Vagina (tissue), 2 donors: Measurements from ENCODE around the gene LTBR. TPM values are rescaled to one million over a fixed set of nuclear protein-coding genes. Genes with fewer than 3 reads are reported as not detected.

Experiments
- DNase-seq, 2 donors: peaks; one replicate each; pipeline ENCODE4 v3.0.0-alpha.2; 2017; ENCODE audit errors: extremely low spot score in 2 of 2
- H3K27ac ChIP-seq: fragments of 200-600 bp; sonication (generic); one replicate; pipeline ENCODE4 v1.5.1; 2019
- H3K27me3 ChIP-seq: fragments of 200-600 bp; sonication (generic); one replicate; pipeline ENCODE4 v1.5.1; 2019
- H3K36me3 ChIP-seq, 2 donors: fragments of 200-600 bp; sonication (generic); one replicate each; pipeline ENCODE4 v1.5.1; 2017 to 2019
- H3K4me1 ChIP-seq: fragments of 200-600 bp; sonication (generic); one replicate; pipeline ENCODE4 v1.5.1; 2019
- H3K4me3 ChIP-seq, 2 donors: fragments of 200-600 bp; sonication (generic); 1 replicate in 1 of 2; 2 replicates in 1 of 2; pipeline ENCODE4 v1.5.1; 2016 to 2019
- H3K9me3 ChIP-seq: fragments of 200-600 bp; sonication (generic); one replicate; pipeline ENCODE4 v1.5.1; 2019
- CTCF ChIP-seq, 3 experiments: fragments of 450-650 bp in 2 of 3; fragments of 200-600 bp in 1 of 3; sonication (generic) in 1 of 3; IDR thresholded peaks; one replicate each; pipeline ENCODE4 v1.5.1; 2017 to 2019; ENCODE audit warnings: antibody characterized with exemption in 3 of 3, mild to moderate bottlenecking in 2 of 3, moderate library complexity in 2 of 3
- POLR2A ChIP-seq, 2 donors: fragments of 450-650 bp; IDR thresholded peaks; one replicate each; pipeline ENCODE4 v1.6.1; 2017; ENCODE audit warnings: antibody characterized with exemption in 2 of 2, mild to moderate bottlenecking in 2 of 2, moderate library complexity in 2 of 2
- POLR2AphosphoS5 ChIP-seq, 2 donors: sonication (generic); formaldehyde crosslinking; IDR thresholded peaks; one replicate each; pipeline ENCODE4 v1.9.0; 2017; ENCODE audit warnings: antibody characterized with exemption in 2 of 2, mild to moderate bottlenecking in 2 of 2, low read depth in 1 of 2; ENCODE audit not compliant: insufficient read depth in 1 of 2
- intact Hi-C: fragments of 100-400 bp; cut with DNase I; formaldehyde crosslinking; loops from one replicate; pipeline ENCODE4 v1.15.1; 2023
- total RNA-seq: library from RNA; depleted of rRNA; stranded (reverse); fragments of >200 nt; gene quantifications from one replicate; pipeline ENCODE4 v1.2.3, GENCODE V29; 2016

The LTBR gene
- total RNA-seq, 1 donor from 2014 or later: 146 TPM

- H3K4me1 ChIP-seq: peaks cover 46% of the 10 kb centered on the region
- intact Hi-C loops: no loop called here
Measured at GRCh38 chr12:6390084-6390799, 6.3 kb downstream of the LTBR start.

GRCh38 chr12:6391013-6391412 lies 7.1 kb downstream of the LTBR start:
- TF ChIP-seq POLR2AphosphoS5 (IDR thresholded peaks at IDR 0.05; ENCODE audit: insufficient read depth in 1 of 2, low read depth in 1 of 2) (no peak), CTCF (IDR thresholded peaks at IDR 0.05) (no peak), POLR2A (IDR thresholded peaks at IDR 0.05) (no peak)
- H3K4me1 ChIP-seq: peaks cover 38% of the 10 kb centered on the region
- intact Hi-C loops: no loop called here
- H3K9me3 ChIP-seq: no peaks in the 10 kb centered on the region
- no peak for DNase-seq
- no peak overlapping the region for H3K4me3 ChIP-seq
- H3K27me3 ChIP-seq: no peaks in the 10 kb centered on the region
- peaks cover 0 to 33% of the 10 kb centered on the region in 2 donors for H3K36me3 ChIP-seq
- no peak overlapping the region for H3K27ac ChIP-seq

More at GRCh38 chr12:6390084-6390799, 6.3 kb downstream of the LTBR start:
- DNase-seq: no peak
- Histone ChIP-seq H3K4me3 (no peak overlapping the region), H3K9me3 (no peaks in the 10 kb centered on the region), H3K27me3 (no peaks in the 10 kb centered on the region), H3K27ac (no peak overlapping the region), H3K36me3 (peaks cover 0 to 35% of the 10 kb centered on the region in 2 donors)
- TF ChIP-seq CTCF (IDR thresholded peaks at IDR 0.05) (no peak), POLR2A (IDR thresholded peaks at IDR 0.05) (no peak), POLR2AphosphoS5 (IDR thresholded peaks at IDR 0.05; ENCODE audit: insufficient read depth in 1 of 2, low read depth in 1 of 2) (no peak)

GRCh38 chr12:6392504-6392903 lies 8.5 kb downstream of the LTBR start:
- H3K36me3 ChIP-seq: peaks cover 0 to 19% of the 10 kb centered on the region in 2 donors
- H3K9me3 ChIP-seq: no peaks in the 10 kb centered on the region
- TF ChIP-seq POLR2AphosphoS5 (IDR thresholded peaks at IDR 0.05; ENCODE audit: insufficient read depth in 1 of 2, low read depth in 1 of 2) (peak in 1 of 2 donors; percentile 9), CTCF (IDR thresholded peaks at IDR 0.05) (no peak), POLR2A (IDR thresholded peaks at IDR 0.05) (no peak)
- DNase-seq: no peak
- H3K27ac ChIP-seq: peak overlapping the region; percentile 35
- H3K27me3 ChIP-seq: no peaks in the 10 kb centered on the region
- no peak overlapping the region for H3K4me3 ChIP-seq
- intact Hi-C loops: no loop called here
- H3K4me1 ChIP-seq: peaks cover 23% of the 10 kb centered on the region

- Histone ChIP-seq H3K4me1 (peaks cover 17% of the 10 kb centered on the region), H3K4me3 (no peak overlapping the region), H3K36me3 (peaks cover 0 to 12% of the 10 kb centered on the region in 2 donors), H3K9me3 (no peaks in the 10 kb centered on the region), H3K27ac (no peak overlapping the region), H3K27me3 (no peaks in the 10 kb centered on the region)
- TF ChIP-seq POLR2A (IDR thresholded peaks at IDR 0.05) (no peak), CTCF (IDR thresholded peaks at IDR 0.05) (no peak), POLR2AphosphoS5 (IDR thresholded peaks at IDR 0.05; ENCODE audit: insufficient read depth in 1 of 2, low read depth in 1 of 2) (no peak)
- intact Hi-C loops: no loop called here
- DNase-seq: no peak
Measured at GRCh38 chr12:6393109-6393508, 9.1 kb downstream of the LTBR start.

GRCh38 chr12:6394398-6394797 lies 10.4 kb downstream of the LTBR start:
- no peak overlapping the region for H3K27ac ChIP-seq
- no peaks in the 10 kb centered on the region for H3K9me3 ChIP-seq
- no peak for DNase-seq
- no peaks in the 10 kb centered on the region for H3K27me3 ChIP-seq
- intact Hi-C loops: no loop called here
- TF ChIP-seq POLR2A (IDR thresholded peaks at IDR 0.05): no peak
- no peak for TF ChIP-seq CTCF (IDR thresholded peaks at IDR 0.05)
- no peak for TF ChIP-seq POLR2AphosphoS5 (IDR thresholded peaks at IDR 0.05; ENCODE audit: insufficient read depth in 1 of 2, low read depth in 1 of 2)
- no peaks in the 10 kb centered on the region for H3K36me3 ChIP-seq
- peaks cover 12% of the 10 kb centered on the region for H3K4me1 ChIP-seq
- no peak overlapping the region for H3K4me3 ChIP-seq
